LoVo (cell line): ENCODE measurements around the gene COL20A1.
"Not testable (repeated sequence)": the region's sequence is repeated elsewhere in the genome, so short reads cannot be mapped to it uniquely, and the experiment has no call there.

Experiments used
- DNase-seq: peaks from one replicate; pipeline ENCODE4 v3.0.0-alpha.2; 2016; ENCODE audit warnings: low spot score

The COL20A1 gene

GRCh38 chr20:63376283-63377250, 83.6 kb downstream of the COL20A1 start:
- no peak for DNase-seq

GRCh38 chr20:63377256-63377941, 84.4 kb downstream of the COL20A1 start:
- no peak for DNase-seq

- no peak for DNase-seq
Measured at GRCh38 chr20:63377951-63378381, 85.0 kb downstream of the COL20A1 start.

GRCh38 chr20:63378626-63379025, 85.6 kb downstream of the COL20A1 start:
- DNase-seq, result no peak

- no peak for DNase-seq
Measured at GRCh38 chr20:63379296-63379695, 86.3 kb downstream of the COL20A1 start.

GRCh38 chr20:63379872-63380271, 86.9 kb downstream of the COL20A1 start:
- not testable (repeated sequence) for DNase-seq

GRCh38 chr20:63380346-63380870, 87.4 kb downstream of the COL20A1 start:
- no peak for DNase-seq

- no peak for DNase-seq
Measured at GRCh38 chr20:63381781-63382431, 88.9 kb downstream of the COL20A1 start.

- no peak for DNase-seq
Measured at GRCh38 chr20:63382551-63383300, 89.7 kb downstream of the COL20A1 start.

- no peak for DNase-seq
Measured at GRCh38 chr20:63383556-63383955, 90.6 kb downstream of the COL20A1 start.

- DNase-seq, result no peak
Measured at GRCh38 chr20:63384336-63384735, 91.3 kb downstream of the COL20A1 start.
